Measurements from ENCODE around the gene SBNO2. TPM values are rescaled to one million over a fixed set of nuclear protein-coding genes. Genes with fewer than 3 reads are reported as not detected.

Gene SBNO2
- total and polyA plus RNA-seq, 2 donors (not counting 3 experiments of a cell fraction or from before 2014, with no cell fraction given): 31.4 to 65.7 TPM

GRCh38 chr19:1168572-1169410, 5.3 kb downstream of the SBNO2 start:
- no peaks in the 10 kb centered on the region for H3K27me3 ChIP-seq (ENCODE audit: control insufficient read depth in 2 of 2, insufficient read depth in 2 of 2, low read length in 2 of 2)
- BruUV-seq (replicated peaks): no TSS peak
- DNase-seq (ENCODE audit: low read depth, low spot score): no peak
- H3K9me3 ChIP-seq (replicated peaks; ENCODE audit: control insufficient read depth, insufficient read depth, low read length): no peaks in the 10 kb centered on the region
- H3K9ac ChIP-seq (replicated peaks; ENCODE audit: extremely low read depth, insufficient read depth, low read length): no peak overlapping the region
- no peak overlapping the region for H2AFZ ChIP-seq (ENCODE audit: low read depth, low read length)
- no peak overlapping the region for H3K27ac ChIP-seq (ENCODE audit: insufficient read depth, low read depth, low read length)
- intact Hi-C loops (cut with micrococcal nuclease) (no loop called here), dilution Hi-C loops (cut with MboI; ENCODE audit: extremely low pct_ligation_motif_present, low sequenced_read_pairs) (no loop called here)
- ChIA-PET POLR2A (no interaction called here), CTCF (no interaction called here)
- no peaks in the 10 kb centered on the region for H4K20me1 ChIP-seq (replicated peaks; ENCODE audit: control insufficient read depth, extremely low read depth, insufficient read depth, low read length)
- peaks cover 45% of the 10 kb centered on the region for H3K79me2 ChIP-seq (ENCODE audit: control insufficient read depth, insufficient read depth, low read length)
- H3K36me3 ChIP-seq (ENCODE audit: control insufficient read depth in 2 of 2, extremely low read depth in 1 of 2, insufficient read depth in 2 of 2, low read length in 2 of 2): peaks cover 0 to 3% of the 10 kb centered on the region in 2 experiments
- H3K4me2 ChIP-seq (ENCODE audit: insufficient read depth, low read length): no peak overlapping the region
- H3K4me1 ChIP-seq (ENCODE audit: control insufficient read depth, extremely low read depth, insufficient read depth, low read length): no peaks in the 10 kb centered on the region
- no peak for FAIRE-seq
- no peak overlapping the region for H3K4me3 ChIP-seq (replicated peaks in 1 of 3; ENCODE audit: insufficient read depth in 1 of 3, low read depth in 1 of 3, low read length in 3 of 3)
- H3K9me1 ChIP-seq (replicated peaks; ENCODE audit: control insufficient read depth, extremely low read depth, insufficient read depth, low read length): no peaks in the 10 kb centered on the region
- TF ChIP-seq GATA2 (IDR thresholded peaks at IDR 0.05; ENCODE audit: insufficient read depth, insufficient read length, low read depth, low read length) (no peak), POLR2AphosphoS5 (IDR thresholded peaks at IDR 0.05; ENCODE audit: insufficient read depth, low read depth, low read length) (no peak), CTCF (IDR thresholded peaks at IDR 0.05; ENCODE audit: extremely low read depth in 1 of 2, insufficient read depth in 1 of 2, low read depth in 1 of 2, low read length in 2 of 2) (no peak), POLR2A (IDR thresholded peaks at IDR 0.05; ENCODE audit: low read depth, low read length) (no peak), EZH2 (IDR thresholded peaks at IDR 0.05; ENCODE audit: borderline replicate concordance, low read depth, low read length, severe bottlenecking) (no peak), FOS (IDR thresholded peaks at IDR 0.05; ENCODE audit: borderline replicate concordance, insufficient read depth, low read length) (peak; percentile 28)
- TF ChIP-seq, protein P1, sequence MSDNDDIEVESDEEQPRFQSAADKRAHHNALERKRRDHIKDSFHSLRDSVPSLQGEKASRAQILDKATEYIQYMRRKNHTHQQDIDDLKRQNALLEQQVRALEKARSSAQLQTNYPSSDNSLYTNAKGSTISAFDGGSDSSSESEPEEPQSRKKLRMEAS (IDR thresholded peaks at IDR 0.05; ENCODE audit: insufficient read depth, insufficient read length): no peak

Measured in endothelial cell of umbilical vein (primary cell).